DMS114 treated with DMSO at 0.1 percent for 48 hours (cell line): ENCODE measurements around the gene GGCT.

Experiments
- DNase-seq: peaks from one replicate; lab custom pipeline; 2025; ENCODE audit not compliant: unreplicated experiment; lab: John Stamatoyannopoulos, UW

Gene GGCT

DNA sequence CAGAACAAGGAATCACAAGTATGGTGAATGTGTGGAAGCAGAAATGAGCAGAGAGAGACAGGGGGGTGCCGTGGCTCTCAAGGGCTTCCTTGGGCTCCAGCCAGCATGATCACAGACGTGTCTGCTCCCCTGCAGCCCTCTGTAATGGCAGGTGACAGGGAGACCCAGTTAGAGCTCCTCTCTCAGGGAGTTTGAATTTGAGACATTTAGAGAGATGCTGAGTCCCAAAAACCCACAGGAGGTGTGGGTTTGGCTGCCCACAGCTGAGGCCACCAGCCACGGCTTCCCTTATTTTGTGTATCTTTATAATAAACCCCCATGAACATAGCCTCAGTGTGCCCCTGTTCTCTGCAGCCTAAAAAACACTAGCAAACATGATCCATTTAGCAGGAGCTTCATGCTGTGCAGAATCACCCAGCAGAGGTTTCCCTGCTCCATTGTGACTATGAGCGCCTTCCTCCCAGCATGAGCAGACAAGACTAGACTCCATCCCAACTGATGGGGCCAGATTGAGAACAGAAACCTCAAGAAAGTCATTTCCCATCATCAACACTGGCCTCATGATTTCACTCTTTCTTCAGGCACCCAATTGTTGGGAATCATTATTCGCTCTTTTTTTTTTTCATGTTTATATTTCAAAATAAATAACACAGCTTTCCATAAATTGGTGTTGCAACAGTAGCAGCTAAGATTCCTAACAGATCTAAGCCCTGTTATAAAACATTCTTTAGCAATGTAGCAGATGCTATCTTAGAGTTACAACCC, 39.4 kb downstream of the GGCT start:
- no peak for DNase-seq

DNA sequence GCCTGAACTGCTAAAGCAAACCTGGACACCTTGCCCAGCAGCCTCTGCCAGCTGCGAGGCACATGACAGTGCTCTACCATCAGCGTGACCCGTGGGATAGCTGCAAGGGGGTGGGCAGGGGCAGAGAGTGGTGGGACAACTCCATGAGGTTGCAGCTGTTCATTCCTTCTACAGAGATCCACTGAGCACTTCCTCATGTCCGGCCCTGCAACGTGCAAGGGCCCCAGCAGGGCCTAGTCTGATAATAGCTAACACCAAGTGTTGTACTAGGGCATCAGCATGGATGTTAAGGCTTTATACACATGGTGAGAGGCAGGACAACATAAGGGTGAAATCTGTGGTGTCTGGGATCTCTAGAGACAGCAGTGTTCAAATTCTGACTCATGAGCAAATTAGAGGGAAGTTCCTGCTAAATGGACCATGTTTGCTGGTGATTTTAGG, 40.4 kb downstream of the GGCT start:
- no peak for DNase-seq

DNA sequence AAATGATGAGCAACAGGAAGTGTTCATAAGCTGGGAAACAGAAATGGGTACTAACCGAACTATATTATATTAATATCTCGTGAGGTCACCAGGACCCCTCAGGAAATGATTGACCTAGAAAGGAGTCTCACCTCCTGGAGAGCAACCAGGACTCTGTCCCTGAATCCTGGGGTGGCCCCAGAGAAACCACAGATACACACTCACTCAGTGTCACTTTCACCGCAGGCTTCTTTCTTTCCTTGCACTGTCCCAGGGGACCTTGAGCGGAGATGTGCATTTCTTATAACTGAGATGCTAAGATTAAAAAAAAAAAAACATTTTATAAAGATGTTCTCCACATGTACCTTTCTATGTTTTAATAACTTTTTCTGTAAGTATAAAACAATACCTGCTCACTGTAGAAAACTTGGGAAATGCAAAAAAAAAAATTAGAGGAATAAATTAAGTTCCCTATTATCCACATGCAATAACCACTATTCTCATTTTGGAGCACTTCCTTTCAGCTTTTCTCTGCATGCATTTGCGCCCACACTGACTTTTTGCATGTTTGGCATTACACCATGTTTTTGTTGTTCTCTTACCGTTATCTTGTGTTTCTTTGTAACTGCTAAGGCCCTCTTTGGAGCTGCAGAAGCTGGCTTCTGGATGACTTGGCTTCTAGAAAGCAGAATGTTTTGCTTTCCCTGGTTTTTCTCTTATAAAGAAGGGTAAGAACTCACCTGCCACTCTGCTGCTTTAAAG, 41.1 kb downstream of the GGCT start:
- DNase-seq, result no peak

DNA sequence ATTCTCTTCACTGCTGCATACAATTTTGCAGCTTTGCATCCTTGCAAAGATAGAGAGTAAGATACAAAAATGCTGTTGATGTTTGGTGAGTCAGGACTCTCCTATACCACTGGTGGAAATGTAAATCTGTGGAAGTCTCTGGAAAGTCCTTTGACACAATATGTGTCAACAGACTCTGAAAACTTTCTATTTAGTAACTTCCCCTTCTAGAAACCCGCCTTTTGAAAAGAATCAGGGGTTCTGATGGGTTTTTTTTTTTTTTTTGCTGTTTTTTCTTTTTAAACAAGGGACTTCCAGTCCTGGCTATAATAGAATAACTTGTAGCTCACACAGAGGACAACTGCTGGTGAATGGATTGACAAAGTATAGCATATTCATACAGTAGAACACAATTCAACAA, 42.5 kb downstream of the GGCT start:
- no peak for DNase-seq

DNA sequence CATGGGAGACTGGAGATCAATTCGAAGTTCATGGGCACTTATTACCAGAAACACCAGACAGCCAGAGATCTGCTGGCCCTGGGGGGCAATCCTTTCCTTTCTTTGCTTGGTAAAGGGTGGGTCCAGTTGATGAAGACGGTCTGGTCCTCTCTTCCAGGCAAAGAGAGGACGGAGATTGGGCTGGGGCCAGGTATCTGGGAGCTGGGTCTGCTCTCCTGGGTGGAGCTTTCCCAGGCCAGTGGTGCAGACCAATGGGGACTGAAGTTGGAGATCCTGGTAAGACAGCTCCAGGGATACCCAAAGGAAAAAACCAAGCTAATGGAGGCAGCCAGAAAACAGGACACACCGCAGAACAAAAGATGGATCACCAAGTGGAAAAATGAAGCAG, 44.4 kb downstream of the GGCT start:
- no peak for DNase-seq

DNA sequence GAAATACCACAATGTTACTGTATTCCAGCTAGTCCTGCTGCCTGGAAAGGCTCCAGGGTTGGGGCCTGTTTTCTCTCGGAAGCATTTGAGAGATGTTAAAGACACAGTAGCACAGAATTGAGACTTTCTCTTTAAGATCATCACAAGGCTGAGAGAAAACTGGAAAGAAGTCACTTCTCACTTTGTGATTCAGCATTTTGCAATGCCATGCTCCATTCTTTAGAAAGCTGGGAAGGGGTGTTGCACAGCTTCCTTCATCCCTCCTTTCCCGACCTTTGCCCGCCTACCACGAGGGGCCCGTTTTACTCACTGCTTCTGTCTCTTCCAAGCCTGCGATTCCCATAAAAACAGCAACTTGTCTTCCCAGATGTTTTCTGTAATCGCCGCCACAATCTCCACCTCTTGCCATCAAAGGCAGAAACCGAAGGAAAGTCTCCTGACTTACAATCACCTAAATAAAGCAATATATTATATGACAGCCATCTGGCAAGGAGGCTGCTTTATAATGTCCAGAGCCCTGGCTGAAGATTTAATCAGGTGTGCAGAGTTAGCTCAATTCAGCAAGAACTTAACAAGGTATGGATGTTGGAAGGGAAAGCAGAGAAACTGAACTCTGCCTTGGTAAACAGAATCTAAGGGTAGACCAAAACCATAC, 44.9 kb downstream of the GGCT start:
- DNase-seq, result no peak

DNA sequence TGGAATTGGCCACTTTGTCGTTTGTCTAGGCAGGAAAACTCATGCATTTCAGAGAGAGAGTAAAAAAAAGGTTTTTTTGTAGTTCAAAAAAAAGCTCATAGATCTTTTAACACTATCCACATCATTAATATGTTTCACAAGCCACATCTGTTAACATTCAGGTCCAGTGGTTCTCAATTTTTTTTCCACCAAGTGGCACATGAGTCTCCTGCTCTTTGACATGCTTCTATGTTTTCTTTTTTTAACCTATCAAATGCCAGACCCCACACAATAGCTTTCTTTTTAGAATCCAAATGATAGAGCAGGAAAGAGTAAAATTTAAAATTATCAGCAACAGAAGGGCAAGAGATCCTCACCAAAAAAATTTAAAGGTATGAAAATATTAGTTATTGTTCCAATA, 46.3 kb downstream of the GGCT start:
- DNase-seq, result no peak

DNA sequence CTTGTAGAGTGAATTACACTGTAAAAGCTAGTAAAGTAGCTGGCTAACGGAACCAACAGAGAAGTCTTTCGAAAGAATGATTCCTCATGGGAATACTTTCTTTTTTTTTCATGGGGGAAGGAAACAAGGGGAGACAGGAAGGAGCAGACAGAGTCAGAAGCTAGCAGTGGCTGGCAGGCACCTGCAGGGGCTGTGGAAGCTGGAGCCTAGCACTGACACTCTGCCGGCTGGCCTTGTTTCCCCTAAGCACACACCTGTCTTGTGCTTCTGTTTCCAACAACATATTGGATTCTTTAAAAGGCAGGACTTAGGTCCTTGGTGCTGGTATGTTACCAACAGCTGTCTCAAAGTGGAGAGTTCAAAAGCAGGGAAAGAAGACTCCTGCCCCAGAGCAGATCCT, 50.7 kb downstream of the GGCT start:
- DNase-seq, result no peak

DNA sequence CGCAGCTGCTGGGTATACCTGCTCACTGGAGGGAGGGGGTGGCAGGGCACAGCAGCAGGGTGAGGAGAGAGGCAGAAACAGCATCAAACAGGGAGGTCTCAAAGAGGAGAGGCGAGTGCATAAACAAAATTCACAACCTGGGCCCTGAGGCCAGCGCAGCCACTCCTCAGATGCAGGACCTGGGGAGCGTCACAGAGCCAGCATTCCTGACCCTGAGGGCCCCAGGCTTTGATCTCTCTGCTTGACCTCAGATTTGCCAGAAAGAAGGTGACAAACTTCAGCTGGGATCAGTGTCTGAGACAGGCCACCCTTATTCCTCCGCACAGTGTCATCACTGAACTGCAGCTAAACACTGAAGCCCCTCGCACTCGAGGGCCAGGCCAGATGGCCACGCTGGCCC, 51.6 kb downstream of the GGCT start:
- DNase-seq, result no peak

DNA sequence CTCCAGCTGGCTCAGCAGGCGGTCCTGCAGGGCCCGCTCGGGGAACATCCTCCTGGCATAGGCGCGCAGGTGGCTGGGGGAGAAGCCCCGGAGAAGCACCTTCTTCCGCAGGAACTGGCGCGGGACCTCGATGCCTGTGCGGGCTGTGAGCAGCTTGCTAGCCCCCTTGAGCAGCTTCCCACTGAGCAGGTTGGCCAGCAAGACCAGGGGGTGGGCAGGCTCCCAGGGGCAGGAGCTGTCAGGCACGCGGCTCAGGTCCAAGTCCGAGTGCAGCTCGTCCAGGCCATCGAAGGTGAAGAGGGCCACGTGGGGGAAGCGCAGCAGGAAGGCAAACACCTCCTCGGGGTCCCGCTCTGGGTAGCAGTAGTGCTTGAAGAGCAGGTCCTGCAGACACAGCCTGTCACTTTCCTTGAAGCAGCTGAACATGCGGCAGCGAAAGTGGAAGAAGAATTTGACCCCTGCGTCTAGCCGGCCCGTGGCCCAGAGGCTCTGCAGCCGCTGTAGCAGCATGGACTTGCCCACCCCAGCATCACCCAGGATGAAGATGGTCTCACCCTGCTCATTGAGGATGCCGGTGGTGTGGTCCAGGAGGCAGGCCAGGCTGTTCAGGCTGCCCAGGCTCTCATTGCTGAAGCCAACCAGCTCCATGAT, 52.2 kb downstream of the GGCT start:
- DNase-seq, result no peak

DNA sequence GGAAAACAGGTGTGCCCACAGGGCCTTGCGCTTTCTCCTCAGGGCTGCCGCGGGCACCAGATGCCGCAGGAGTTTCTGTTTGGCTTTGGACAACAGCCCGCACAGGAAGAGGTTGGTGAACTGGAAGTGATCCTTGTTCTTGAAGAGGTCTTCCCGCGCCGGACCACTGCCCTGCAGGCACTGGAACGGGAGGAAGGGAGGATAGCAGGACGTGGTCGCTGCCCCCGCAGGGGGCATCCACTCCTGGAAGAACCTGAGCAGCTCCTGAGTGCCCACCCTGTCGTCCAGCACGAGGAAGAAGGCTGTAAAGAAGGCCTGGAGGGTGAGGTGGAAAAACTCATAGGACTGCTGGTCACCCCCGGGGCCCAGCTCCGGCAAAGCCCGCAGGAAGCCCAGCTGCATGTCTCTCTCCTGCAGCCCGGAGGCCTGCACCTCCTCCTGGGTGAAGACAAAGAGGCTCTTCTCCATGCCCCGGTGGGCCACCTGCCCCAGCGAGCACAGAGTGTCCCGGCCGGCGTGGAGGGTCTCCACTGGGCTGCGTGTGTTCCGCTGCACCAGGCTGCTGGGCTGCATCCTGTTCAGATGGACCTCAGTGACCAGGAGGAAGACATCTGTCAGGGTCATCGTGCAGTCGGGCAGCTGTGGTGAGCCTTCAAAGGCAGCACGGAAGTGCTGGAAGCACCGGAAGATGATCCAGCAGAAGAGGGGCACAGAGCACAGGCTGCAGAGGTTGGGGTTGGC, 52.9 kb downstream of the GGCT start:
- no peak for DNase-seq

DNA sequence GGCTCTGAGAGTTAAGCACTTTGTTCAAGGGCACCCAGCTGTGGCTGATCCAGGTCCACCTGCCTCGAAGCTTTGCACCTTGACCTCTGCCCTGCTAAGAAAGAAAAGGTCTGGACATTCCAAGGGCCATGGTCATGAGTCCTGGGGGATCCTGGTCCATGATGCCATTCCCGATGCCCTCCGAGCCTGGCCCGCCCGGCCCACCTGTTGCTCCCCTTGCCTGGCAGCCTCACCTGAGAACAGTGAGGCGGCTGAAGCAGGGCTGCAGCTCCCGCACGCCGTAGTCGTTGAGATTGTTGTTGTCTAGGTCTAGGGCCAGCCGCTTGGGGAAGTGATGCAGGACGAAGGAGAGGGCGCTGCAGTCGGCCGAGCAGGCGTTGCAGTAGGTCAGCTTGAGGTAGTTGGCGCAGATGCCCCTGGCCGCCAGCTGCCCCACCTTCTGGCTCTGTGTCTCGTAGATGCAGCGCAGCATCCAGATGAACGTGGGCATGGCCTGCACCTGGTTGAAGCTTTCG, 53.6 kb downstream of the GGCT start:
- no peak for DNase-seq

DNA sequence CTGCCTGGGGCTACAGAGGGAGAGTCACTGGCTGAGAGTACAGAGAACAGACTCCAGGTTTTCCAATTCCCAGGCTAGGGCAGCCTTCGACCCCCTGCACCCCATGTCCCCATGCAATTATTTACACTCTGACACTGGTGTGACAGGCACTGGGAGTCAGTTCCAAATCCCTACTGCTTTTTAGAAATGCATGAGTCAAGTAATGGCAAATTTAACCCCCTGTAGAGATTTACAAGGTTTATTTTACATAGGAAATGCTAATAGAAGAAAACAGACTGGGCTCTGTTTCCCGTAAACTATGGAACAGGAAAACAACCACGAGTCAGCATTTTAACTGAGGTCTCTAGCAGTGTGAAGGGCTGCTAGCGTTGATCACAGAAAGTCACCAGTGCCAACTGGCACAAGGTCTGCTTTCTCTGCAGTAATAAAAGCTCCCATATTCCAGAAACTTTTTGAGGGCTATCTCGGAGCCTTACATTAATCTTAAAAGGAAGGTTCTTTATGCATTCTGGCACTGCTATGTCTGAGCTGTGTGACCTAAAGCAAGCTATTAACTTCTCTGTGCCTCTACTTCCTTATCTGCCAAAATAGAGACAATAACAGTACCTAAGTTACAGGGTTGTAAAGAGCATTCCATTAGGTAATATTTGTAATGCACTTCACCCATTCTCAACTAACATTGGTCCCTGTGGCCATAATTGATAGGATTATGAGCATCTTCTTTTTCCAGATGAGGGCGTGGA, 54.2 kb downstream of the GGCT start:
- no peak for DNase-seq

DNA sequence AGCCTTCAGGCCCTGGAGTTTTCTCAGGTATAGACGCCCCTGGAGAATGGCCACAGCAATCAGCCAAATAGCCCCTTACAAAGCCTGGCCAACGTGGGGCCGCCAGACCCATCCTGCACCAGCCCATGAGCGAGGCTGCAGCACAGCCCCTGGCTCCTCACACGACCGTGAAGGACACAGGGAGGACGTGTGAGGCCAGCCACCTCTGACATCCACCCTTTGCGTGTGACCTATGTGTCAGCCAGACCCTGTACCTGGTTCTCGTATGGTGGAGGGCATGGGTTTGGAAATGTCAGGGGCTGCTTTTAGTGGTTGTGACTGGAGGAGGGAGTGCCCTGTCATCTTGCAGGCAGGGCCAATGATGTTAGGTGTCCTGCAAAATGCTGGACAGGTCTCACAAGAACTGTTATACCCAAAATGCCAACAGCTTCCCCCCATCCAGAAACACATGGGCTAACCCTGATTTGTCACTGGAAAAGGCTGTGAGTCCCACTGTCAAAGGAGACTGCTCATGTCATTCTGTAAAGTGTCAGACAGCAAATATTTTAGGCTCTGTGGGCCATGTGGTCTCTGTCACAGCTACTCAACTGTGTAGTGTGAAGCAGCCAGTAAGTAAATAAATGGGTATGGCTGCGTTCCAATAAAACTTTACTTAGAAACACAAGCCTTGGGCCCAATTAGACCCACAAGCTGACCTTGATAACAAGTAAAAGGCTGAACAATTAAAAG, 56.0 kb downstream of the GGCT start:
- DNase-seq, result no peak

DNA sequence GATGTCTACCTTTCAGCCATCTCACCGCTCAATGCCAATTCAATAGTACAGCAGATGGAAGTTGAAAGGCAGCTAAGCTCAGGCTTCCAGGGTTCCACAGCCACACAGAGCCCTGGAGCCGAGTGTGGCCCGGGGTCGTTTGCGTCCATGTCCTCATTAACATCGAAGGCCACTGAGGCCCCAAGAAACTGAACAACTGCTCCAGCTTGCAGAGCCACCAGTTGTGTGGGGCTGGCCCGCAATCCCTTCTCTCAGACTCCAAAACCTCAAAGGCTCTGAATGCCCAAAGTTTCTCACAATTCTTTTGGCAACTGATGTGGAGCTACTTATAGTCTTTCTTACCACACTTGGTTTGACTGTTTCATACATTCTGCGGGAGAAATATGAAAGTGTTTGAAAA, 57.2 kb downstream of the GGCT start:
- DNase-seq, result no peak
